Endothelial cell of umbilical vein (primary cell): Measurements from ENCODE around the gene REPS2. TPM values are rescaled to one million over a fixed set of nuclear protein-coding genes. Genes with fewer than 3 reads are reported as not detected.

Source experiments
- Bru-seq: library from RNA; stranded (reverse); fragments of 400-500 nt; gene quantifications from one replicate; lab custom pipeline; 2021; lab: Mats Ljungman, UMichigan
- BruChase-seq, 2 experiments: library from RNA; stranded (reverse); fragments of 400-500 nt; gene quantifications; one replicate each; lab custom pipeline; 2021; lab: Mats Ljungman, UMichigan
- BruUV-seq: library from RNA; stranded (reverse); fragments of 400-500 nt; replicated peaks from 2 replicates; lab custom pipeline; 2021; lab: Mats Ljungman, UMichigan
- CTCF ChIA-PET: fragments of 300-600, 350-600 bp; sonication (Branson Sonifier 250); formaldehyde crosslinking; loops from one replicate; lab custom pipeline; 2021; ENCODE audit warnings: antibody characterized with exemption, inconsistent platforms; lab: Charles Lee
- POLR2A ChIA-PET: fragments of 300-600, 350-600 bp; sonication (Branson Sonifier 250); formaldehyde crosslinking; loops from one replicate; lab custom pipeline; 2021; ENCODE audit warnings: antibody characterized with exemption, inconsistent platforms; lab: Charles Lee
- DNase-seq: peaks from one replicate; pipeline ENCODE4 v3.0.0-alpha.2; 2011; ENCODE audit warnings: low read depth, low spot score
- FAIRE-seq: peaks from 2 replicates; lab custom pipeline; 2011; peaks lifted over from hg19 to GRCh38; lab: Jason Lieb, UNC
- H2AFZ ChIP-seq: 2 replicates; pipeline ENCODE4 v1.6.0; 2012; ENCODE audit warnings: low read depth, low read length, control low read depth, inconsistent platforms
- H3K27ac ChIP-seq: 2 replicates; pipeline ENCODE4 v1.5.1; 2011; ENCODE audit warnings: low read depth, mild to moderate bottlenecking, control low read depth, low read length, moderate library complexity; ENCODE audit not compliant: insufficient read depth
- H3K27me3 ChIP-seq, 2 experiments: 2 replicates each; pipeline versions ENCODE4 v1.6.0 to v1.6.1; 2011; ENCODE audit warnings: low read length in 2 of 2, mixed read lengths in 1 of 2; ENCODE audit not compliant: control insufficient read depth in 2 of 2, insufficient read depth in 2 of 2
- H3K36me3 ChIP-seq, 2 experiments: 2 replicates in 1 of 2; 3 replicates in 1 of 2; pipeline ENCODE4 v1.5.1; 2011; ENCODE audit warnings: low read length in 2 of 2, mild to moderate bottlenecking in 1 of 2, moderate library complexity in 1 of 2; ENCODE audit not compliant: control insufficient read depth in 2 of 2, insufficient read depth in 2 of 2; ENCODE audit errors: extremely low read depth in 1 of 2
- H3K4me1 ChIP-seq: 3 replicates; pipeline ENCODE4 v1.5.1; 2011; ENCODE audit warnings: mild to moderate bottlenecking, low read length; ENCODE audit not compliant: control insufficient read depth, insufficient read depth; ENCODE audit errors: extremely low read depth
- H3K4me2 ChIP-seq: 2 replicates; pipeline ENCODE4 v1.6.1; 2011; ENCODE audit warnings: low read length, control low read depth, mixed read lengths; ENCODE audit not compliant: insufficient read depth
- H3K4me3 ChIP-seq, 3 experiments: fragments of 200-600 bp in 1 of 3; sonication (generic), shearing (Covaris generic) in 1 of 3; replicated peaks in 1 of 3; 2 replicates each; pipeline ENCODE4 v1.5.1; 2011 to 2016; ENCODE audit warnings: control low read depth in 3 of 3, low read length in 3 of 3, mild to moderate bottlenecking in 2 of 3, inconsistent platforms in 1 of 3, low read depth in 1 of 3, moderate library complexity in 1 of 3; ENCODE audit not compliant: insufficient read depth in 1 of 3
- H3K79me2 ChIP-seq: 2 replicates; pipeline ENCODE4 v1.6.0; 2012; ENCODE audit warnings: low read length, inconsistent platforms; ENCODE audit not compliant: control insufficient read depth, insufficient read depth
- H3K9ac ChIP-seq: replicated peaks from 2 replicates; pipeline ENCODE3; 2011; ENCODE audit warnings: low read length, control low read depth; ENCODE audit not compliant: insufficient read depth; ENCODE audit errors: extremely low read depth
- H3K9me1 ChIP-seq: replicated peaks from 3 replicates; pipeline ENCODE4 v1.6.0; 2011; ENCODE audit warnings: mild to moderate bottlenecking, low read length; ENCODE audit not compliant: control insufficient read depth, insufficient read depth; ENCODE audit errors: extremely low read depth
- H3K9me3 ChIP-seq: replicated peaks from 2 replicates; pipeline ENCODE4 v1.5.1; 2012; ENCODE audit warnings: low read length, inconsistent platforms; ENCODE audit not compliant: control insufficient read depth, insufficient read depth
- H4K20me1 ChIP-seq: replicated peaks from 2 replicates; pipeline ENCODE3; 2011; ENCODE audit warnings: mild to moderate bottlenecking, low read length; ENCODE audit not compliant: control insufficient read depth, insufficient read depth; ENCODE audit errors: extremely low read depth
- EZH2 ChIP-seq: IDR thresholded peaks from 2 replicates; pipeline ENCODE4 v1.6.1; 2012; ENCODE audit warnings: borderline replicate concordance, low read depth, mild to moderate bottlenecking, moderate library complexity, low read length, inconsistent platforms; ENCODE audit not compliant: severe bottlenecking
- FOS ChIP-seq: IDR thresholded peaks from 2 replicates; pipeline ENCODE4 v1.6.1; 2011; ENCODE audit warnings: mild to moderate bottlenecking, low read length, moderate library complexity, borderline replicate concordance; ENCODE audit not compliant: insufficient read depth
- GATA2 ChIP-seq: IDR thresholded peaks from 2 replicates; pipeline ENCODE4 v1.7.0; 2011; ENCODE audit warnings: low read depth, mild to moderate bottlenecking, moderate library complexity, mixed read lengths, low read length; ENCODE audit not compliant: insufficient read length, insufficient read depth
- JUN ChIP-seq: IDR thresholded peaks from 2 replicates; pipeline ENCODE4 v1.6.1; 2011; ENCODE audit warnings: borderline replicate concordance, low read depth; ENCODE audit not compliant: insufficient read length, insufficient read depth
- MYC ChIP-seq: IDR thresholded peaks from one replicate; pipeline ENCODE4 v1.6.1; 2011; ENCODE audit warnings: mild to moderate bottlenecking, low read depth, low read length
- POLR2A ChIP-seq: IDR thresholded peaks from 2 replicates; pipeline ENCODE4 v1.6.1; 2012; ENCODE audit warnings: low read depth, mild to moderate bottlenecking, control low read depth, low read length
- POLR2AphosphoS5 ChIP-seq: IDR thresholded peaks from 2 replicates; pipeline ENCODE4 v1.6.1; 2012; ENCODE audit warnings: low read depth, mild to moderate bottlenecking, control low read depth, low read length, moderate library complexity; ENCODE audit not compliant: insufficient read depth
- dilution Hi-C: fragments of 300-500 bp; cut with MboI; formaldehyde crosslinking; loops from one replicate; pipeline ENCODE4 v1.15.0; 2019; ENCODE audit warnings: low sequenced_read_pairs; ENCODE audit not compliant: extremely low pct_ligation_motif_present
- intact Hi-C: fragments of 100-400 bp; cut with micrococcal nuclease; formaldehyde crosslinking; loops from one replicate; pipeline ENCODE4 v1.10.0; 2022
- long read RNA-seq: library from polyadenylated mRNA; stranded (forward); transcript quantifications from one replicate; pipeline ENCODE4 v2.0.0, GENCODE V29; 2021
- polyA minus RNA-seq, 3 experiments: library from RNA; depleted of rRNA, polyadenylated mRNA; stranded (reverse); fragments of >200 nt; gene quantifications; 1 replicate in 1 of 3; 2 replicates in 2 of 3; pipeline ENCODE4 v1.2.3, GENCODE V29; 2011
- polyA plus RNA-seq, 4 experiments: library from polyadenylated mRNA; depleted of rRNA in 3 of 4; stranded (reverse) in 3 of 4; unstranded in 1 of 4; fragments of >200 nt; gene quantifications; 2 replicates each; pipeline versions ENCODE4 v1.2.1 to v1.2.3, GENCODE V29; 2011 to 2012; ENCODE audit warnings: missing spikeins in 1 of 4
- total RNA-seq: library from RNA; stranded (reverse); gene quantifications from 2 replicates; pipeline ENCODE4 v1.2.3, GENCODE V29; 2021
- TF ChIP-seq, protein P1 (sequence below), 2 donors: IDR thresholded peaks; 1 replicate in 1 of 2; 2 replicates in 1 of 2; pipeline ENCODE4 v1.5.1; 2011; ENCODE audit warnings: low read length in 2 of 2, mild to moderate bottlenecking in 2 of 2, moderate library complexity in 2 of 2, control low read depth in 1 of 2, inconsistent platforms in 1 of 2, low read depth in 1 of 2; ENCODE audit not compliant: insufficient read depth in 1 of 2; ENCODE audit errors: extremely low read depth in 1 of 2
- TF ChIP-seq, protein P2 (sequence below): IDR thresholded peaks from 2 replicates; pipeline ENCODE4 v1.6.1; 2011; ENCODE audit not compliant: insufficient read depth, insufficient read length

Gene REPS2
- total RNA-seq (2.6 and 4.9 TPM in 2 replicates), polyA plus RNA-seq (0.78 and 0.91 TPM in 2 replicates), polyA minus RNA-seq (2.7 and 5.1 TPM in 2 replicates), Bru-seq, nascent RNA (percentile 44 among the genes with signal in this experiment), BruChase-seq, experiment 1, labeled RNA remaining after a 6-hour chase (percentile 37 among the genes with signal in this experiment), BruChase-seq, experiment 2, labeled RNA remaining after a 2-hour chase (percentile 37 among the genes with signal in this experiment)
- polyA plus RNA-seq (2011; cell fraction: cytosol; rRNA removed): 1.4 and 2.2 TPM in 2 replicates
- polyA plus RNA-seq (2011; cell fraction: nucleus; rRNA removed): 1.2 and 1.7 TPM in 2 replicates
- 0.83 and 1.7 TPM in 2 replicates for polyA plus RNA-seq (2012)
- polyA minus RNA-seq (2011; cell fraction: cytosol; rRNA and poly(A)+ RNA removed): 2.7 TPM
- 2.9 and 3.8 TPM in 2 replicates for polyA minus RNA-seq (2011; cell fraction: nucleus; rRNA and poly(A)+ RNA removed)
- long read RNA-seq, full-length matches to known transcripts: 1 of 4 reads
- long read RNA-seq, partial matches to known transcripts: 0 of 4 reads
- long read RNA-seq, other reads (novel, unspliced or antisense): 3 of 4 reads

DNA sequence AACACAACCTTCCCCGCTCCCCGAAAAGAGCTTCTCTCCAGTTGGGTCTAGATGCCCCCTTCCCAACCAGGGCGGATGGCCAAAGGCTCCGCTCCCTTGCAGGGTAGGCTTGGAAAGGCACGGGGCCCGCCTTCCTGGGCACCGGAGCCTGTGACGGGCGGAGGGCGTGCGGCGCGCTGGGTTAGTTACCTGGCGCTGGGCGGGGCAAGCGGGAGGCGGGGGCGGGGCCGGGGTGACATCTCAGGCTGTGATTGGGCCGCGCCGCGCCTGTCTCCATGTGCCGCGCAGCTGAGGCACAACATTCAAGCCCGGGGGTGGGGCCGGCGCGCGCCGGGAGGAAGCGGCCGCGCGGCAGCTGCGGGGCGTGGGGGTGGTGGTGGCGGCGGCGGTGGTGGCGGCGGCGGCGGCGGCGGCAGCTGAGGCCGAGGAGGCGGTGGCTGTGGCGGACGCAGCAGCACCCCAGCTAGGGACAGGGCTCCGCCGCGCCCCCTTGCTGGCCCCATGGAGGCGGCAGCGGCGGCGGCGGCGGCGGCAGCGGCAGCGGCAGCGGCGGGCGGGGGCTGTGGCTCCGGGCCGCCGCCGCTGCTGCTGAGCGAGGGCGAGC is at the start of gene REPS2:
Gene REPS2 (plus strand): TSS at position 298 of the 604 bp plus-strand sequence. CDS start 204 bp downstream, at position 502.
- Histone ChIP-seq H3K79me2 (no peaks in the 10 kb centered on the region), H4K20me1 (no peaks in the 10 kb centered on the region), H3K27me3 (peaks cover 0 to 3% of the 10 kb centered on the region in 2 experiments), H3K9ac (peak within 1 kb of the TSS; percentile 31), H3K27ac (no peak within 1 kb of the TSS), H3K4me2 (peak within 1 kb of the TSS; percentile 72), H3K4me3 (peak within 1 kb of the TSS; percentile 41 to 65 (median 56)), H3K9me3 (no peaks in the 10 kb centered on the region), H3K4me1 (peaks cover 3% of the 10 kb centered on the region), H3K36me3 (no peaks in the 10 kb centered on the region), H2AFZ (peak within 1 kb of the TSS; percentile 78), H3K9me1 (no peaks in the 10 kb centered on the region)
- FAIRE-seq (peak; percentile 65), DNase-seq (peak; percentile 56)
- ChIA-PET POLR2A (no interaction called here), CTCF (interaction anchor here (0.7 to 4.0 kb wide), 4 partner anchors 10 to 100 kb away, joined by 3 to 23 read pairs (median 8); no protein-coding TSS in a partner anchor)
- dilution Hi-C loops (no loop called here), intact Hi-C loops (loop anchor here (2.0 kb wide), 2 partner anchors 64 to 120 kb away; no protein-coding TSS in a partner anchor)
- no TSS peak for BruUV-seq
- no peak for TF ChIP-seq GATA2
- TF ChIP-seq, protein P1, sequence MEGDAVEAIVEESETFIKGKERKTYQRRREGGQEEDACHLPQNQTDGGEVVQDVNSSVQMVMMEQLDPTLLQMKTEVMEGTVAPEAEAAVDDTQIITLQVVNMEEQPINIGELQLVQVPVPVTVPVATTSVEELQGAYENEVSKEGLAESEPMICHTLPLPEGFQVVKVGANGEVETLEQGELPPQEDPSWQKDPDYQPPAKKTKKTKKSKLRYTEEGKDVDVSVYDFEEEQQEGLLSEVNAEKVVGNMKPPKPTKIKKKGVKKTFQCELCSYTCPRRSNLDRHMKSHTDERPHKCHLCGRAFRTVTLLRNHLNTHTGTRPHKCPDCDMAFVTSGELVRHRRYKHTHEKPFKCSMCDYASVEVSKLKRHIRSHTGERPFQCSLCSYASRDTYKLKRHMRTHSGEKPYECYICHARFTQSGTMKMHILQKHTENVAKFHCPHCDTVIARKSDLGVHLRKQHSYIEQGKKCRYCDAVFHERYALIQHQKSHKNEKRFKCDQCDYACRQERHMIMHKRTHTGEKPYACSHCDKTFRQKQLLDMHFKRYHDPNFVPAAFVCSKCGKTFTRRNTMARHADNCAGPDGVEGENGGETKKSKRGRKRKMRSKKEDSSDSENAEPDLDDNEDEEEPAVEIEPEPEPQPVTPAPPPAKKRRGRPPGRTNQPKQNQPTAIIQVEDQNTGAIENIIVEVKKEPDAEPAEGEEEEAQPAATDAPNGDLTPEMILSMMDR (IDR thresholded peaks at IDR 0.05; ENCODE audit: extremely low read depth in 1 of 2, insufficient read depth in 1 of 2, low read depth in 1 of 2, low read length in 2 of 2): no peak
- TF ChIP-seq MYC: no peak
- TF ChIP-seq, protein P2, sequence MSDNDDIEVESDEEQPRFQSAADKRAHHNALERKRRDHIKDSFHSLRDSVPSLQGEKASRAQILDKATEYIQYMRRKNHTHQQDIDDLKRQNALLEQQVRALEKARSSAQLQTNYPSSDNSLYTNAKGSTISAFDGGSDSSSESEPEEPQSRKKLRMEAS: no peak
- TF ChIP-seq POLR2AphosphoS5: no peak
- TF ChIP-seq POLR2A: no peak
- TF ChIP-seq FOS: no peak
- TF ChIP-seq EZH2: no peak
- no peak for TF ChIP-seq JUN
